HepG2 (cell line): ENCODE results near the gene CDO1.

Source experiments
- CTCF ChIP-seq: sonication (generic); formaldehyde crosslinking; IDR thresholded peaks from 2 replicates; pipeline ENCODE4 v1.5.0; 2020; ENCODE audit warnings: mild to moderate bottlenecking, missing genetic modification reagents, moderate library complexity
- EZH2 ChIP-seq: conservative IDR thresholded peaks from 2 replicates; pipeline ENCODE4 v1.6.1; 2012; ENCODE audit warnings: mild to moderate bottlenecking, low read depth, low read length, moderate library complexity
- FOSL1 ChIP-seq: sonication (generic); formaldehyde crosslinking; IDR thresholded peaks from 2 replicates; pipeline ENCODE4 v1.9.0; 2021; ENCODE audit warnings: missing genetic modification reagents, borderline replicate concordance
- HNF4G ChIP-seq, 2 experiments: sonication (generic) in 1 of 2; formaldehyde crosslinking in 1 of 2; IDR thresholded peaks; 2 replicates each; pipeline versions ENCODE4 v1.4.0 to v1.6.1; 2011 to 2020; ENCODE audit warnings: borderline replicate concordance in 2 of 2, low read depth in 2 of 2, mild to moderate bottlenecking in 2 of 2, low read length in 1 of 2, missing genetic modification reagents in 1 of 2, moderate library complexity in 1 of 2
- NR2F1 ChIP-seq, 2 experiments: fragments of 450-650 bp in 1 of 2; formaldehyde crosslinking in 1 of 2; IDR thresholded peaks; 2 replicates each; pipeline versions ENCODE4 v1.5.0 to v1.6.1; 2016 to 2020; ENCODE audit warnings: mild to moderate bottlenecking in 1 of 2, missing compliant biosample characterization in 1 of 2, missing genetic modification reagents in 1 of 2, moderate library complexity in 1 of 2
- REST ChIP-seq, 2 experiments: IDR thresholded peaks; 2 replicates each; pipeline ENCODE4 v1.6.1; 2011 to 2012; ENCODE audit warnings: low read length in 2 of 2, borderline replicate concordance in 1 of 2, low read depth in 1 of 2, mild to moderate bottlenecking in 1 of 2, moderate library complexity in 1 of 2
- SP1 ChIP-seq, 2 experiments: fragments of 450-650 bp in 1 of 2; sonication (generic) in 1 of 2; formaldehyde crosslinking in 1 of 2; IDR thresholded peaks; 2 replicates each; pipeline versions ENCODE4 v1.4.0 to v1.6.1; 2016 to 2020; ENCODE audit warnings: missing genetic modification reagents in 1 of 2
- ZKSCAN8 ChIP-seq: IDR thresholded peaks from 2 replicates; pipeline ENCODE4 v1.6.1; 2016; ENCODE audit warnings: borderline replicate concordance, missing genetic modification reagents, missing compliant biosample characterization
- ZNF180 ChIP-seq: sonication (generic); formaldehyde crosslinking; IDR thresholded peaks from 2 replicates; pipeline ENCODE4 v1.4.0; 2020; ENCODE audit warnings: low read depth, missing genetic modification reagents, borderline replicate concordance

- TF ChIP-seq REST (IDR thresholded peaks at IDR 0.05; ENCODE audit: borderline replicate concordance in 1 of 2, low read depth in 1 of 2, low read length in 2 of 2) (no peak), CTCF (CRISPR knock-in tag) (no peak), SP1 (IDR thresholded peaks at IDR 0.05) (no peak), SP1 (CRISPR knock-in tag; IDR thresholded peaks at IDR 0.05) (no peak), ZKSCAN8 (CRISPR knock-in tag) (no peak), HNF4G (IDR thresholded peaks at IDR 0.05; ENCODE audit: borderline replicate concordance, low read depth, low read length) (no peak), HNF4G (CRISPR knock-in tag; IDR thresholded peaks at IDR 0.05; ENCODE audit: borderline replicate concordance, low read depth) (no peak), ZNF180 (no peak), EZH2 (no peak), NR2F1 (CRISPR knock-in tag; IDR thresholded peaks at IDR 0.05) (no peak), FOSL1 (CRISPR knock-in tag) (no peak)
These were observed 24.4 kb upstream of the CDO1 start for GRCh38 chr5:115840873-115841272.
